Stimulated activated CD8-positive, alpha-beta memory T cell treated with anti-CD3 and anti-CD28 coated beads, Interleukin-4, amount 100 ng/mL, for 1 hour (primary cell): Measurements from ENCODE around the gene WFDC10B.
"Not testable (repeated sequence)": the region's sequence is repeated elsewhere in the genome, so short reads cannot be mapped to it uniquely, and the experiment has no call there.

Experiments
- DNase-seq, 2 donors: peaks; one replicate each; pipeline ENCODE4 v3.0.0-alpha.2; 2020; ENCODE audit warnings: low read depth in 2 of 2, low spot score in 1 of 2

The WFDC10B gene

GRCh38 chr20:45649312-45649863 is 55.4 kb downstream of the WFDC10B start:
- no peak for DNase-seq

DNA sequence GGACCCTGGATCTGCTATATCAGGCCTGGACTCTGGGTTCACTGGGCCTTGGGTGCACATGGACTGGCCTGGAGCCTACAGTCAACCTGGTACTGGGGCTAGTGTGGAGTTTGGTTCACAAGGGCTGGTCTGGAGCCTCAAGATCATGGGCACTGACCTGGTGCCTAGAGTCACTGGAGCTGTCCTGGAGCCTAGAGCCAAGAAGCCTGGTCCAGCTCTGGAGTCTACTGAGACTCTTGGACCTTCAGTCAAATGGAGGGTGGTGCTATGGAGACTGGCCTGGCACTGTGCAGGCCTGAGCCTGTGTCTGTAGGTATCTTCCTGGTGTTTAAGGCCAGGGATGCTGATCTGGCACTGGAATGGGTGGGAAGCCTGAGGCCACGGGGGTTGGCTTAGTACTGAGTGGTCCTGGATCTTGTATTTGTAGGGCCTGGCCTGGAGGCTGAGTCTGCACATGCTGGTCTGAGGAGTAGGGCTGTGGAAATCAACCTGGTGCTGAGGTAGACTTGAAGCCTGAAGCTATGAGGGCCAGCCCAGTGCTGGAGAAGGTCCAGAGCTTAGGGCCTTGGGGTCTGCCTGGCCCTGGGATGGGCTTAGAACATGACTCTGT is 57.3 kb downstream of the WFDC10B start:
- DNase-seq: no peak

DNA sequence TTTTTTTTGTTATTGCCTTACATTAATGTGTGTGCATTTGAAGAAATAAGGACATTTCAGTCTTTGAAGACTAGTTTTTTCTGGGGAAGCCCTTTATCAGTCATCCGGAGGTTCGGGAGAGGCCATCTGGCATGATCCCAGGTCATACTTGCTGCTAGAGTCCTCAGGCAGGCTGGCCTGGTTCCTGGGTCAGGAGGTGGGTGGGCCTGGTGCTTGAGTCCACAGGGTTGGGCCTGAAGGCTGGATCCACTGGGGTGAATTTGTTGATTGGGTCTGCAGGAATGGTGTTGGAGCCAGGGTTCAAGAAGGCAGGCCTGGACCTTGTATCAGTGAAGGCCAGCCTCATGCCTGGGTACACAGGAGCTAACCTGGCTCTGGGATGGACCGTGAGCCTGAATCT is 57.9 kb downstream of the WFDC10B start:
- DNase-seq: no peak

DNA sequence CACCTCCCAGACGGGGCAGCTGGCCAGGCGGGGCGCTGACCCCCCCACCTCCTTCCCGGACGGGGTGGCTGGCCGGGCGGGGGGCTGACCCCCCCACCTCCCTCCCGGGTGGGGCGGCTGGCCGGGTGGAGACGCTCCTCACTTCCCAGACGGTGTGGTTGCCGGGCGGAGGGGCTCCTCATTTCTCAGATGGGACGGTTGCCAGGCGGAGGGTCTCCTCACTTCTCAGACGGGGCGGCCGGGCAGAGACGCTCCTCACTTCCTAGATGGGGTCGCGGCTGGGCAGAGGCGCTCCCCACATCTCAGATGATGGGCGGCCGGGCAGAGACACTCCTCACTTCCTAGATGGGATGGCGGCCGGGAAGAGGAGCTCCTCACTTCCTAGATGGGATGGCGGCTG is 59.0 kb downstream of the WFDC10B start:
- DNase-seq: not testable (repeated sequence)

DNA sequence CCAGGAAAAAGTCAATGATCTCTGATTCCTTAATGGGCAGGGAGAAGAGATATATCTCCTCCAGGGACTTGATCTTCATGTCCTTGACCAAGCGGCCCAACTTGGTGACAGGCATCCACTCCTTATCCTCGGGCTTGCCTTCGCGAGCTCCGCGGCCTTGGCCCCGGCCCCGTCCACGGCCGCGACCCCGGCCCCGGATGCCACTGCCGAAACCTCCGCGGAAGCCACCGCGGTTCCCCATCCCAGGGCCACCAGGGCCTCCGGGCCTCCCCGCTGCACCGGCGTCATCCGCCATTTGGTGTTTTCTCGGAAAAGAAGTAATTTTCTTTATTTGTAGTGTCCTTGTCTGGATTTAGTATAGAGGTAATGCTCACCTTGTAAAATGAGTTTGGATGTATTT is 63.7 kb downstream of the WFDC10B start:
- DNase-seq: not testable (repeated sequence)

DNA sequence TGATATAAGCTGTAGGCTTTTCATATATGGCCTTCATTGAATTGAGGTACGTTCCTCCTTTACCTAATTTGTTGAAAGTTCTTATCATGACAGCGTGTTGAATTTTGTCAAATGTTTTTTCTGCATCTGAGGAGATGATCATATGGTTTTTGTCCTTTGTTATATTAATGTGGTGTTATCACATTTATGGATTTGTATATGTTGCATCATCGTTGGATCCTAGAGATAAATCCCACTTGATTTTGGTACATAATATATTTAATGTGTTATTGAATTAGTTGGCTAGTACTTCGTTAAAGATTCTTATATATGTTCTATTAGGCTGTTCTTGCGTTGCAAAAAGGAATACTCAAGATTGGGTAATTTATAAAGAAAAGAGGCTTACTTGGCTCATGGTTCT is 65.1 kb downstream of the WFDC10B start:
- DNase-seq: no peak

DNA sequence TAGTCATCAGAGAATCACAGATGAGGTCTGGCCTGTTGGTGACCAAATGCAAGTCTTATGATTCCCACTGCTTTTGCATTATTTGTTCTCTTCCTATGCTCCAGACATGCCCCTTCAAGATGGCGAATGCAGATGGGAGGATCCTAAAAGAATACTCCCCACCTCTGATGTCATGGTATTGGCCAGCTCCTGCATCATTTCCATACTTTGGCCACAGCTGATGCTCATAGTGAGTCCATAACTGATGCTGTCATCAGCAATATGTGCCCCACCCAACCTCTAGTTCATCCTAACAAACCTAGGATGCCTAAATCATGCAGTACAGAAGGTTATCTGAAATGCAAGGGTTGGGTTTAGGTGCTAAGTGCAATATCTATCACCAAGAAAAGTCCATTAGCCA is 68.3 kb downstream of the WFDC10B start:
- no peak for DNase-seq
